Activated T-cell treated with anti-CD3 and anti-CD28 coated beads, Interleukin-2, amount 50 U/mL, for 48 hours (primary cell): ENCODE results near the gene SAMD9L.

ENCODE experiments used
- DNase-seq, 2 experiments: peaks; one replicate each; pipeline ENCODE4 v3.0.0-alpha.2; 2020

Gene SAMD9L

DNA sequence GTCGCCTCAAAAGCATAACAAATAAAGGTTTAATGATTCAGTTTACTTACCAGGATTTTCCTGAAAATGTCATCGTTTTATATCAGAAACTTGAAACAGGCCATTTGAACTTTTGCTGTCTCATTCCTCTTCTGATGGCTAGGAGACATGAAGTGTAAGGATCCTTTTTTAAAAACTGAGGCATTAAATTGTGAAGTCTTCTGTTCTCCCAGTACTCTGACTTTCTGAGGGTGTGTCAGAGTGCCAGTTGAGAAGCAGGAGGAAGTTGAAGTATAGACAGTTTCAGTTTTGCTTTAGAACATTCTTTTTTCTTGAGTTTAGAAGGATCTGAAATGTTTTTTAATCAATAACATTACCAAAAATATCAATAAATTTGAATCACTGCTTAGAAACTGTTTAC is at the start of gene SAMD9L:
Gene SAMD9L, minus strand, starts transcription at position 242 of the 400 bp plus-strand sequence. CDS start 12,414 bp downstream, outside the sequence.
- DNase-seq = no peak

- no peak for DNase-seq
Measured at GRCh38 chr7:93196336-93196735, 48.2 kb upstream of the SAMD9L start.

DNA sequence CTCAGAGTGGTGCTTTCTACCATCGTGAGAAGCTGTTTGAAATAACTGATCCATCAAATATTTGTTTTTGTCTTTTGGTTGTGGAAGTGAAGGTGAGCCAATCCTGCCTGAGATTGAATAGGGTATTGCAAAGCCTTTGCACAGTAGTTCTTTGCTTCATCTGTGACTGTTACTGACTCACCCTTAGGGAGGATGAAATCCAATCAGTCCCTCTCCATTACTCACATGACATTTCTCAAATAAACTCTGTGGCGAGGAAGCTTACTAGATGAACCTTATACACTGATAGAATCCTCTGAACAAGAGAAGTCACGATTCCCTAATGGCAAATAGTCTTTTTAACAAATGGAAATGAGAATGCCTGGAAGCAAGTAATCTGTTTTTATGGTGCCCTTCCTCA is 46.2 kb upstream of the SAMD9L start:
- DNase-seq = no peak

DNA sequence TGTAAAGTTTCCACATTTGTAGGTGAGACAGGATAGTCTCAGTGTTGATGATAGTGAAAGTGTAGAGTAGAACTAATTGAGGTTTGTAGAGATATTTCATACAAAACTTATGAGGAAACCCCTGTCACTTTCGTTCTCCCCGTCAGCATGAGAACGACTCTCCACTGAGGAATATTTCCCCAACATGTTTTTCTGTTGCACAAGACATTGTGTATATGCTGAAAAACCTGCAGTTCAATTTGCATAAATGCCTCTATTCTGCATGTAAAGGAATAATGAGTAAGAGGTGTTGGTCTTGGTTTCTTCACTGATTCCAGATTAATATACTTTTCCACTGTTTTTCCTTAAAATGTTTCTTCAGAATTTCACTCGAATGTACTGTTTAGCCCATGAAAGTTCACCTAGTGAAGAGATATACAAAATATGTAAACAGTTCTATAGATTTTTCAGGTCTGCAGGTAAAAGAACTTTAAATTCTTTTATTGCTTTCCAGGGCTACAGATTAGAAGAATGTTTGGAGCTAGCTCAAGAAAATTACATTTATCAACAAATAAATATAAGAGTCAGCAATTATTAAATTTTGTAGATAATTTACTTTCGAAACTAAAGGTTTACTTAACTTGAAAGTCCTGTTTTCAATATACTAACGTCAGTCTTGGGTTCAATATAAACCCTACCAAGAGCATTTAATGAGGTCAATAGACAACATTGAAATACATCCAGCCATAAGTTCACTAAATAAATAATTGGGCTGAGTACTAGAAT is 40.9 kb upstream of the SAMD9L start:
- DNase-seq = no peak

GRCh38 chr7:93185303-93186027 is 37.3 kb upstream of the SAMD9L start:
- no peak for DNase-seq

DNA sequence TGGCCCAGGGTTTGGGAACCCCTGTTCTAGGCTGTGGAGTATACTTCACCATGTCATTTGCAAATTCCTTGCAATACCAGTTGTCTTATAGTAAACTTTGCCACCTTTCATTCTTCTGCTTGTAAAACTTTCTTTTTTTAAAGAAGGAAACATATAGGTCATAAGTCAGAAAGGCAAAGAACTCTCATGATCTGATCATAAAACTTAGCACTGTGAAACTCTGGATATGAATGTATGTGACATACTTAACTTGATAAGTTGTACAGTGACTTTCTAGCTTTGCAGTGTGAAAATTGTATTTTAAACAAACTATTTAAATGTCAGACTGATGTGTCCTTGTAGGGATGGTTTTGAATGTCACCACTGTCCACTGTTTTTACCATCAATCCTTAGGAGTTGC is 31.0 kb upstream of the SAMD9L start:
- DNase-seq = no peak

DNA sequence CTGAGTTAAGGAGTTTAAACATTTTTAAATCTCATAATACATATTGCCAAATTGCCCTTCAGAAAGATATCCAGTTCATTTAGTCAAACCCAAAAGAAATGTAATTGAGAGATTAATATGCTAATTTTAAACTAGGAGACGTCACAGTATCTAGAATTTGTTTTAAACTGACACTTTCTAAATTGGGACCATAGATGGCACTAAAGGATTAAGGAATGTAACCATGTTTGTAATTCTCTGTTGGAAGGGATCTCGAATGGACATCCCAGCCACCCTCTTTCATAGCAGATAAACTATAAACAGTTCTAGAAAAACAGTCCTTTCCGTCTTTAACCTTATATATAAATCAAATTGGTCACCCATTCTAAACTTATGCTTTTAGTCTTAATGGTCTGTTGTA is 30.0 kb upstream of the SAMD9L start:
- DNase-seq = no peak

- no peak for DNase-seq
Measured at GRCh38 chr7:93176992-93177580, 28.9 kb upstream of the SAMD9L start.

DNA sequence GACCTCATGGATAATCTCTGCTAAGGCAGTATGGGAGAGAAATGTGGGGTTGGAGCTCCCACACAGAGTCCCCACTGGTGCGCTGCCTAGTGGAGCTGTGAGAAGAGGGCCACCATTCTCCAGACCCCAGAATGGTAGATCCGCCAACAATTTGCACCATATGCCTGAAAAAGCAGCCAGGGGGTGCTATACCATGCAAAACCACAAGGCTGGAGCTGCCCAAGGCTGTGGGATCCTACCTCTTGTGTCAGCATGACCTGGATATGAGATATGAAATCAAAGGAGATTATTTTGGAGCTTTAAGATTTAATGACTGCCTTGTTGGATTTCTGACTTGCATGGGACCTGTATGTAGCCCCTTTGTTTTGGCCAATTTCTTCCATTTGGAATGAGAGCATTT is 27.0 kb upstream of the SAMD9L start:
- DNase-seq = no peak

GRCh38 chr7:93172683-93173082 is 24.5 kb upstream of the SAMD9L start:
- DNase-seq = no peak

DNA sequence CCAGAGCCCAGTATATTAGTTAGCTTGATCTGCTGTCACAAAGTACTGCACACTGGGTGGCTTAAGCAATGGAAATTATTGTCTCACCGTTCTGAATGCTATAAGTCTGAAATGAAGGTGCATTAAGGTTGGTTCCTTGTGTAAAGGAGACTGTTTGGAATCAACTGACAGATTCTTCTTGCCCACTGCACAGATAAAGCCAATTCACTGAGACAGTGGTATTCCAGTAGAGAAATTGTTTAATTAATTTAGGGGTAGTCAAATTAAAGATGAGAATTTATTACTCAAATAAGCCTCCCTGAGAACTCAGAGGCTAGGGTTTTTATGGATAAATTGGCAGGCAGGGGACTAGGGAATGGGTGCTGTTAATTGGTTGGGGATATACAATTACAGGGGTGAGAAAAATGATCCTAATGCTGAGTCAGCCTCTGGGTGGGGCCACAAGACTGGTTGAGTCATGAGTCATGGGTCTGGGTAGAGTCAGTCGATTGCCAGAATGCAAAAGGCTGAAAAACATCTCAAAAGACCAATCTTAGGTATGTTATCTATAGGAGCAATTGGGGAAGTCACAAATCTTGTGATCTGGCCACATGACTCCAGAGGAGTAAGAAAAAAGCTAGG is 23.5 kb upstream of the SAMD9L start:
- DNase-seq = no peak

DNA sequence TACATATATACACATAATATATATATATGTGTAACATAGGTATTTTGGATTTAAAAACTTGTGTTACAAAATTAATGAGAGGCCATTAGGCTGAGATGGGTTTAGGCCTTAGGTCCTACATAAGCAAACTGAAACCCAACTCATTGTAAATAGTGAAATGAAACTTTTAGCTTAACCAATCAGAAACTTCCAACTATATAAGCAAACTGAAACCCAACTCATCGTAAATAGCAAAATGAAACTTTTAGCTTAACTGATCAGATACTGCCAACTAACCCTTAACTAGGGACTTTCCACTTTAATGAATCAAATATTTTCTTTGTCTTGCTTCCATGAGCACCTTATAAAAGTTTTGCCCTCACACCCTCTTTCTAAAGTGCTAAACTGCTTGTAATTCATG is 17.3 kb upstream of the SAMD9L start:
- DNase-seq = no peak

GRCh38 chr7:93164766-93165165 is 16.6 kb upstream of the SAMD9L start:
- DNase-seq = no peak

GRCh38 chr7:93161181-93161762 is 13.1 kb upstream of the SAMD9L start:
- DNase-seq = no peak

DNA sequence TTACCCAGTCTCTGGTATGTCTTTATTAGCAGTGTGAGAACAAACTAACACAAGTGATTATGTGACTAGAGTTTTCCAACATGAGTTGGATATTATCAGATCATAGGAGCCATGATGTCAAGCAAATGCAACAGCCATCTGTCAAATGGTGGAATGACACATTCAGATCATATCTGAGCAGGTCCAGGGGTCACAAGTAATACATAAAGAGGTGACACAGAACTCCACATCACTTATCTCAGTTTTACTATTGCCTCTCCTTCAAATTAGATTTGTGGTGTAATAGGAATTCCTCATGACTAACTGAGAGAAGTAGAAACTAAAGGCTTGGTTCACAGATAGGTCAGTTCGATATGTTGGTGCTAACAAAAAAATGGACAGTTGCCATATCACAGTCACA is 12.2 kb upstream of the SAMD9L start:
- no peak for DNase-seq

DNA sequence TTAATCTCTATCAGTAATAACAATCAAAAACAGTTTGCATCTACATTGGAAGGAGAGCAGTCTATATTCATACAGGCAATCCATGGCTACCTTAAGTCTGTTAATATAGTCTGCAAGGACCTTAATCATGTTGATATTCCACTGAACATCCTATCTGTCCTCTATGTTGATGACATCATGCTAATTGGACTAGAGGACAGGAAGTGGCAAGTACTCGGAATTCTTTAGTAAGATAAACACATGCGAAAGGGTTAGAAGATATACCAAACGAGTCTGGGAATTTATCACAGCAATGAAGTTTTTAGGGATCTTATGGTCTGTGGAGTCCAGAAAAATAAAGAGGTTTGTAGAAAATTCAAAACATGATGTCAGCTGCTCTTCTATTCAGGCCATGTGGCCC is 11.3 kb upstream of the SAMD9L start:
- DNase-seq = no peak

- DNase-seq = no peak
Measured at GRCh38 chr7:93156884-93157283, 8.7 kb upstream of the SAMD9L start.

DNA sequence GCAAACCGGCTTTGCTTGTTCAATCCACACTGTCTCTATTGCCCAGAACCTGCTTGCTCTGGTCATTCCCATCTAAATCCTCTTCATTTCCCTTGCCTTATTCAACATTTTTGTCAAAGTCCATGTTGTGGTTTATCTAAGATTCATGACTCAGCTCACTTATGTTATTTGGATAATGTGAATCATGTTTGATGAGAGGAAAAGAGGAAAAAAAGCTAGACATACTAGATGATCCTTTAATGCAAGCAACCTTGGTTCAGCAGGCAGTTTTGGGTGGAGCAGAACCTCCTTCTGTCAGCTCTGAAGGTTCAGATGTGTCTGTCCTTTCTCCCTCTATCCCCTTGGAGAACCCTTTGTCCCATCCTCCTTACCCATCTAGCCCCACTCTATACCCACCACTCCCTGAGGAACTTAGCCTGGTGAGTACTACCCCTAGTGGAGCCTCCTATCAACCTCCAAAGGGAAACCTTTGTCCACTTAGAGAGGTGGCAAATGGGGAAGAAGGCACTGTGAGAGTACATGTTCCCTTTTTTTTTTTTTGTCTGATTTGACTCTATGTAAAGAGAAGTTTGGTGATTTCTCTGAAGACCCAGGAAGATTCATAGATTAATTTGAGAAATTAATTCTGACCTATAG is 2.1 kb upstream of the SAMD9L start:
- DNase-seq = no peak

DNA sequence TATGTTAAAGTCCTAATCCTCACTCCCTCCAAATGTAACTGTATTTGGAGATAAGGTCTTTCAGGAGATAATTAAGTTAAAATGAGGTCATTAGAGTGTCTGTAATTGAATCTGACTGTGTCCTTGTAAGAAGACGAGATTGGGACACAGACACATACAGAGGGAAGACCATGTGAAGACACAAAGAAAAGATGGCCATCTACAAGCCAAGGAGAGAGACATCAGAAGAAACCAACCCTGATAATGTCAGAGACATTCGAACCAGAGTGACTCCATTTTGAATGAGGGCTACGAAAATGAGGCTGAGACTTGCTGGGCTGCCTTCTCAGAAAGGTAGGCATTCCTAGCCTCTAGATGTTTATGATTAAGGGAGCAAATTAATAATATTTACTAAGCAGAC is 542 bp upstream of the SAMD9L start:
- DNase-seq = no peak

GRCh38 chr7:93147363-93147762 is 822 bp downstream of the SAMD9L start:
- peak; percentile 37 to 48 for DNase-seq

- peak in 1 of 2 experiments; percentile 22 for DNase-seq
Measured at GRCh38 chr7:93146472-93147141, 1.6 kb downstream of the SAMD9L start.

- DNase-seq = no peak
Measured at GRCh38 chr7:93146036-93146435, 2.1 kb downstream of the SAMD9L start.
